DOHH2 (cell line): ENCODE data around the gene PYDC1.

Experiments used
- H3F3A ChIP-seq: fragments of 200-600 bp; sonication (generic), shearing (Covaris generic); 2 replicates; pipeline ENCODE4 v1.6.0; 2016; ENCODE audit warnings: antibody characterized with exemption, mild to moderate bottlenecking; ENCODE audit not compliant: control insufficient read depth, insufficient read depth
- H3K27ac ChIP-seq: fragments of 200-600 bp; sonication (generic); 2 replicates; pipeline ENCODE4 v1.5.1; 2014; ENCODE audit warnings: low read depth, mild to moderate bottlenecking, low read length, moderate library complexity
- H3K27me3 ChIP-seq: fragments of 200-600 bp; sonication (generic); 2 replicates; pipeline ENCODE4 v1.6.1; 2014; ENCODE audit warnings: mild to moderate bottlenecking, low read length, mixed read lengths; ENCODE audit not compliant: control insufficient read depth
- H3K36me3 ChIP-seq: fragments of 200-600 bp; sonication (generic); 2 replicates; pipeline ENCODE4 v1.6.1; 2014; ENCODE audit warnings: mild to moderate bottlenecking, low read length, moderate library complexity, mixed read lengths; ENCODE audit not compliant: control insufficient read depth
- H3K4me1 ChIP-seq: fragments of 200-600 bp; sonication (generic); 2 replicates; pipeline ENCODE4 v1.6.1; 2014; ENCODE audit warnings: mild to moderate bottlenecking, low read length, mixed read lengths; ENCODE audit not compliant: control insufficient read depth
- H3K4me2 ChIP-seq: fragments of 200-600 bp; sonication (generic); 2 replicates; pipeline ENCODE4 v1.6.0; 2014; ENCODE audit warnings: mild to moderate bottlenecking, low read length, moderate library complexity
- H3K4me3 ChIP-seq: fragments of 200-600 bp; sonication (generic); 2 replicates; pipeline ENCODE4 v1.5.1; 2014; ENCODE audit warnings: mild to moderate bottlenecking, low read length, mixed read lengths
- H3K79me2 ChIP-seq: fragments of 200-600 bp; sonication (generic); 2 replicates; pipeline ENCODE4 v1.6.1; 2014; ENCODE audit warnings: mild to moderate bottlenecking, low read length, mixed read lengths; ENCODE audit not compliant: control insufficient read depth
- H3K9me2 ChIP-seq: fragments of 200-600 bp; sonication (generic); replicated peaks from 2 replicates; pipeline ENCODE4 v1.6.1; 2014; ENCODE audit warnings: mild to moderate bottlenecking, low read length, mixed read lengths; ENCODE audit not compliant: control insufficient read depth
- H3K9me3 ChIP-seq: fragments of 200-600 bp; sonication (generic); 2 replicates; pipeline ENCODE4 v1.6.1; 2014; ENCODE audit warnings: antibody characterized with exemption, low read length, mixed read lengths; ENCODE audit not compliant: control insufficient read depth, insufficient read depth
- H4K20me1 ChIP-seq: fragments of 200-600 bp; sonication (generic); 2 replicates; pipeline ENCODE4 v1.6.0; 2014; ENCODE audit warnings: low read depth, mild to moderate bottlenecking, antibody characterized with exemption, low read length, moderate library complexity; ENCODE audit not compliant: control insufficient read depth, insufficient read depth
- CTCF ChIP-seq: fragments of 200-600 bp; sonication (generic); IDR thresholded peaks from one replicate; pipeline ENCODE4 v1.5.1; 2014; ENCODE audit warnings: antibody characterized with exemption, mild to moderate bottlenecking, low read depth, low read length; ENCODE audit not compliant: poor library complexity, severe bottlenecking
- EZH2phosphoT487 ChIP-seq: fragments of 200-600 bp; sonication (generic); IDR thresholded peaks from 2 replicates; pipeline ENCODE4 v1.6.1; 2017; ENCODE audit warnings: borderline replicate concordance, mild to moderate bottlenecking, antibody characterized with exemption, low read length, moderate library complexity, mixed read lengths

Gene PYDC1

GRCh38 chr16:31181102-31181830 lies 35.7 kb downstream of the PYDC1 start:
- peaks cover 46% of the 10 kb centered on the region for H3F3A ChIP-seq
- no peaks in the 10 kb centered on the region for H3K9me2 ChIP-seq
- peak overlapping the region; percentile 98 for H3K4me3 ChIP-seq
- peaks cover 52% of the 10 kb centered on the region for H4K20me1 ChIP-seq
- H3K4me2 ChIP-seq = peak overlapping the region; percentile 99
- H3K4me1 ChIP-seq = peaks cover 44% of the 10 kb centered on the region
- peaks cover 77% of the 10 kb centered on the region for H3K79me2 ChIP-seq
- peaks cover 66% of the 10 kb centered on the region for H3K36me3 ChIP-seq
- peak overlapping the region; percentile 89 for H3K27ac ChIP-seq
- TF ChIP-seq CTCF = no peak
- TF ChIP-seq EZH2phosphoT487 = no peak
- no peaks in the 10 kb centered on the region for H3K27me3 ChIP-seq
- H3K9me3 ChIP-seq = no peaks in the 10 kb centered on the region

GRCh38 chr16:31179747-31180459 lies 37.0 kb downstream of the PYDC1 start, which contains the start of gene FUS:
Gene FUS (plus strand): TSS chr16:31180139. CDS start chr16:31180215, 76 bp downstream.
- H3K27me3 ChIP-seq = no peaks in the 10 kb centered on the region
- H3K79me2 ChIP-seq = peaks cover 63% of the 10 kb centered on the region
- H4K20me1 ChIP-seq = peaks cover 38% of the 10 kb centered on the region
- no peak for TF ChIP-seq CTCF
- no peak for TF ChIP-seq EZH2phosphoT487
- H3K9me2 ChIP-seq = no peaks in the 10 kb centered on the region
- peaks cover 44% of the 10 kb centered on the region for H3K4me1 ChIP-seq
- peak within 1 kb of the TSS; percentile 99 for H3K4me2 ChIP-seq
- peaks cover 52% of the 10 kb centered on the region for H3K36me3 ChIP-seq
- H3K9me3 ChIP-seq = no peaks in the 10 kb centered on the region
- peak within 1 kb of the TSS; percentile 98 for H3K4me3 ChIP-seq
- peak within 1 kb of the TSS; percentile 89 for H3K27ac ChIP-seq
- peaks cover 37% of the 10 kb centered on the region for H3F3A ChIP-seq

GRCh38 chr16:31179219-31179746 lies 37.7 kb downstream of the PYDC1 start:
- Histone ChIP-seq H3K27ac (peak overlapping the region; percentile 89), H3K36me3 (peaks cover 46% of the 10 kb centered on the region), H3K4me2 (peak overlapping the region; percentile 99), H4K20me1 (peaks cover 36% of the 10 kb centered on the region), H3K79me2 (peaks cover 57% of the 10 kb centered on the region), H3F3A (peaks cover 37% of the 10 kb centered on the region), H3K4me3 (peak overlapping the region; percentile 98), H3K27me3 (no peaks in the 10 kb centered on the region), H3K9me2 (no peaks in the 10 kb centered on the region), H3K4me1 (peaks cover 44% of the 10 kb centered on the region), H3K9me3 (no peaks in the 10 kb centered on the region)
- TF ChIP-seq CTCF (no peak), EZH2phosphoT487 (no peak)
